Hepatocyte (in vitro differentiated cells): ENCODE results near the gene IDH3A.

Experiments used
- CTCF ChIP-seq: fragments of 200-600 bp; sonication (generic); IDR thresholded peaks from 2 replicates; pipeline ENCODE4 v1.5.1; 2016; ENCODE audit warnings: antibody characterized with exemption, mild to moderate bottlenecking; ENCODE audit not compliant: poor library complexity
- EZH2 ChIP-seq: fragments of 200-600 bp; sonication (generic); IDR thresholded peaks from 2 replicates; pipeline ENCODE4 v1.6.1; 2016; ENCODE audit warnings: antibody characterized with exemption, mild to moderate bottlenecking, borderline replicate concordance
- EZH2phosphoT487 ChIP-seq: fragments of 200-600 bp; sonication (generic); IDR thresholded peaks from one replicate; pipeline ENCODE4 v1.6.1; 2018; ENCODE audit warnings: antibody characterized with exemption, mild to moderate bottlenecking, low read depth, moderate library complexity; ENCODE audit not compliant: unreplicated experiment, severe bottlenecking

- TF ChIP-seq EZH2 (no peak), CTCF (no peak), EZH2phosphoT487 (no peak)
Observed at GRCh38 chr15:78130466-78131294, 18.5 kb upstream of the IDH3A start.
